ENCODE results near the gene ZNF385A. TPM values are rescaled to one million over a fixed set of nuclear protein-coding genes. Genes with fewer than 3 reads are reported as not detected.

The ZNF385A gene
- total RNA-seq = 1 to 10 TPM; 3.8 to 4.7 TPM
- polyA plus RNA-seq (2013, experiment 1 of 2) = 15.3 TPM
- polyA plus RNA-seq (2013, experiment 2 of 2) = 12.8 TPM
- total RNA-seq = 0 to 10.0 (median 0.27) reads per million in 172 experiments

- no peak within 1 kb of the TSS for H3K27ac ChIP-seq (ENCODE audit: low read depth in 1 of 2, low read length in 2 of 2)
- no peaks in the 10 kb centered on the region for H3K9me3 Mint-ChIP-seq
- H3K4me3 Mint-ChIP-seq = no peak within 1 kb of the TSS
Observed at GRCh38 chr12:54384591-54385041, at the start of gene ZNF385A. ZNF385A (minus strand) TSS chr12:54384733; CDS start chr12:54384514, 219 bp downstream.

GRCh38 chr12:54432815-54433164 is 48.3 kb upstream of the ZNF385A start:
- CTCF ChIA-PET = interaction anchor here (4.3 kb wide), 1 partner anchor 33 kb away, joined by 21 read pairs; no protein-coding TSS in a partner anchor
- Histone ChIP-seq H3K9me3 (ENCODE audit: control insufficient read depth in 1 of 2, insufficient read depth in 1 of 2, low read length in 2 of 2) (no peaks in the 10 kb centered on the region), H3K27ac (ENCODE audit: low read depth in 1 of 2, low read length in 2 of 2) (no peak overlapping the region), H3K4me1 (ENCODE audit: insufficient read depth, low read length) (peaks cover 31% of the 10 kb centered on the region), H3K27me3 (ENCODE audit: control insufficient read depth in 1 of 2, insufficient read depth in 2 of 2, low read length in 2 of 2) (no peaks in the 10 kb centered on the region), H3K36me3 (ENCODE audit: insufficient read depth, low read length) (no peaks in the 10 kb centered on the region), H3K4me3 (ENCODE audit: low read length) (no peak overlapping the region)
- DNase-seq = peak in 1 of 14 experiments; percentile 41
- no peak for ATAC-seq (ENCODE audit: poor library complexity)
- POLR2A ChIA-PET = interaction anchor here (0.6 to 1.1 kb wide), 3 partner anchors 20 to 34 kb away, joined by 3 read pairs; no protein-coding TSS in a partner anchor
- peaks cover 41% of the 10 kb centered on the region for H3K4me1 Mint-ChIP-seq (ENCODE audit: low read depth)
- no peaks in the 10 kb centered on the region for H3K9me3 Mint-ChIP-seq
- H3K27me3 Mint-ChIP-seq = no peaks in the 10 kb centered on the region
- no peak for TF ChIP-seq CTCF (IDR thresholded peaks at IDR 0.05)
- H3K4me3 Mint-ChIP-seq = no peak overlapping the region
- H3K36me3 Mint-ChIP-seq (ENCODE audit: low read depth) = no peaks in the 10 kb centered on the region
- intact Hi-C loops (cut with DNase I, micrococcal nuclease) = no loop called here
- no peak overlapping the region for H3K27ac Mint-ChIP-seq

More at GRCh38 chr12:54384591-54385041, at the start of gene ZNF385A:
- Mint-ChIP-seq H3K27ac (no peak within 1 kb of the TSS), H3K27me3 (no peaks in the 10 kb centered on the region), H3K36me3 (ENCODE audit: low read depth) (no peaks in the 10 kb centered on the region), H3K4me1 (ENCODE audit: low read depth) (peaks cover 12% of the 10 kb centered on the region)
- Histone ChIP-seq H3K4me1 (ENCODE audit: insufficient read depth, low read length) (peaks cover 6% of the 10 kb centered on the region), H3K4me3 (ENCODE audit: low read length) (peak within 1 kb of the TSS; percentile 28), H3K9me3 (ENCODE audit: control insufficient read depth in 1 of 2, insufficient read depth in 1 of 2, low read length in 2 of 2) (no peaks in the 10 kb centered on the region), H3K27me3 (ENCODE audit: control insufficient read depth in 1 of 2, insufficient read depth in 2 of 2, low read length in 2 of 2) (no peaks in the 10 kb centered on the region), H3K36me3 (ENCODE audit: insufficient read depth, low read length) (no peaks in the 10 kb centered on the region)
- ATAC-seq (ENCODE audit: poor library complexity) (no peak), DNase-seq (peak in 2 of 14 experiments; percentile 55 to 64)
- TF ChIP-seq CTCF (IDR thresholded peaks at IDR 0.05) = no peak
- ChIA-PET CTCF (interaction anchor here (0.6 kb wide), 1 partner anchor 31 kb away, joined by 3 read pairs; no protein-coding TSS in a partner anchor), POLR2A (no interaction called here)
- intact Hi-C loops (cut with DNase I, micrococcal nuclease) = loop anchor here in 1 of 2 experiments (5.0 kb wide), 1 partner anchor 377 kb away; the partner anchor contains the start of gene HOXC8

- H3K36me3 ChIP-seq (ENCODE audit: insufficient read depth, low read length) = no peaks in the 10 kb centered on the region
- H3K9me3 ChIP-seq (ENCODE audit: control insufficient read depth in 1 of 2, insufficient read depth in 1 of 2, low read length in 2 of 2) = no peaks in the 10 kb centered on the region
- H3K4me1 Mint-ChIP-seq (ENCODE audit: low read depth) = peaks cover 47% of the 10 kb centered on the region
- no peak overlapping the region for H3K4me3 Mint-ChIP-seq
- DNase-seq (no peak), ATAC-seq (ENCODE audit: poor library complexity) (no peak)
- H3K27ac ChIP-seq (ENCODE audit: low read depth in 1 of 2, low read length in 2 of 2) = no peak overlapping the region
- H3K27me3 ChIP-seq (ENCODE audit: control insufficient read depth in 1 of 2, insufficient read depth in 2 of 2, low read length in 2 of 2) = no peaks in the 10 kb centered on the region
- POLR2A ChIA-PET = interaction anchor here (0.6 to 1.1 kb wide), 4 partner anchors 19 to 33 kb away, joined by 3 to 4 read pairs (median 3); no protein-coding TSS in a partner anchor
- TF ChIP-seq CTCF (IDR thresholded peaks at IDR 0.05) = no peak
- CTCF ChIA-PET = interaction anchor here (0.6 to 4.3 kb wide), 2 partner anchors 33 to 115 kb away, joined by 3 to 21 read pairs; no protein-coding TSS in a partner anchor
- no peak overlapping the region for H3K4me3 ChIP-seq (ENCODE audit: low read length)
- no peaks in the 10 kb centered on the region for H3K9me3 Mint-ChIP-seq
- peaks cover 37% of the 10 kb centered on the region for H3K4me1 ChIP-seq (ENCODE audit: insufficient read depth, low read length)
- intact Hi-C loops (cut with DNase I, micrococcal nuclease) = no loop called here
- H3K36me3 Mint-ChIP-seq (ENCODE audit: low read depth) = no peaks in the 10 kb centered on the region
- no peak overlapping the region for H3K27ac Mint-ChIP-seq
- H3K27me3 Mint-ChIP-seq = no peaks in the 10 kb centered on the region
Observed at GRCh38 chr12:54431911-54432814, 47.6 kb upstream of the ZNF385A start.

Data from CD4-positive, alpha-beta T cell (primary cell).